A673 (cell line): Measurements from ENCODE around the gene POLR3C. TPM values are rescaled to one million over a fixed set of nuclear protein-coding genes. Genes with fewer than 3 reads are reported as not detected.
A peak's percentile ranks its signal among the peaks of the same experiment; 100 is the strongest.

ENCODE experiments used
- BruUV-seq: library from RNA; stranded (reverse); fragments of 400-500 nt; replicated peaks from 2 replicates; lab custom pipeline; 2021; lab: Mats Ljungman, UMichigan
- CTCF ChIA-PET: fragments of 300-600 bp; sonication (Branson Sonifier 250); formaldehyde crosslinking; loops from one replicate; lab custom pipeline; 2022; ENCODE audit warnings: antibody characterized with exemption; lab: Charles Lee
- POLR2A ChIA-PET: fragments of 300-600 bp; sonication (Branson Sonifier 250); formaldehyde crosslinking; loops from one replicate; lab custom pipeline; 2022; ENCODE audit warnings: antibody characterized with exemption; ENCODE audit not compliant: low non-redundant PET; lab: Charles Lee
- DNase-seq: peaks from one replicate; pipeline ENCODE4 v3.0.0-alpha.2; 2015; ENCODE audit warnings: low spot score
- H3K27ac ChIP-seq: fragments of 200-600 bp; sonication (generic); 2 replicates; pipeline ENCODE4 v1.5.1; 2016; ENCODE audit warnings: mixed run types, low read depth, mild to moderate bottlenecking, mixed read lengths, antibody characterized with exemption, low read length; ENCODE audit not compliant: poor library complexity, severe bottlenecking
- H3K27me3 ChIP-seq: fragments of 200-600 bp; sonication (generic); replicated peaks from 2 replicates; pipeline ENCODE4 v1.6.1; 2017; ENCODE audit warnings: mixed run types, low read depth, mild to moderate bottlenecking, mixed read lengths, antibody characterized with exemption, low read length; ENCODE audit not compliant: insufficient read depth, poor library complexity
- H3K36me3 ChIP-seq: fragments of 200-600 bp; sonication (generic); 2 replicates; pipeline ENCODE4 v1.6.1; 2016; ENCODE audit warnings: mixed run types, mild to moderate bottlenecking, mixed read lengths, antibody characterized with exemption, low read length; ENCODE audit not compliant: insufficient read depth, poor library complexity, severe bottlenecking
- H3K4me1 ChIP-seq: fragments of 200-600 bp; sonication (generic); 2 replicates; pipeline ENCODE4 v1.6.1; 2017; ENCODE audit warnings: mixed run types, mild to moderate bottlenecking, mixed read lengths, antibody characterized with exemption, low read length; ENCODE audit not compliant: insufficient read depth, poor library complexity, severe bottlenecking
- H3K4me3 ChIP-seq: fragments of 200-600 bp; sonication (generic); 2 replicates; pipeline ENCODE4 v1.5.1; 2016; ENCODE audit warnings: low read depth, mixed run types, mild to moderate bottlenecking, mixed read lengths, low read length; ENCODE audit not compliant: poor library complexity, severe bottlenecking
- H3K9me3 ChIP-seq: fragments of 200-600 bp; sonication (generic); 2 replicates; pipeline ENCODE4 v1.6.1; 2016; ENCODE audit warnings: mixed run types, low read depth, mild to moderate bottlenecking, mixed read lengths, antibody characterized with exemption, low read length; ENCODE audit not compliant: poor library complexity, severe bottlenecking
- CTCF ChIP-seq: fragments of 300-800, 200-600 bp; sonication (generic); conservative IDR thresholded peaks from 2 replicates; pipeline ENCODE4 v1.5.1; 2017; ENCODE audit warnings: low read depth, mild to moderate bottlenecking, antibody characterized with exemption, low read length, moderate library complexity, mixed read lengths
- EZH2 ChIP-seq: fragments of 200-600 bp; sonication (generic); IDR thresholded peaks from 2 replicates; pipeline ENCODE4 v1.6.1; 2017; ENCODE audit warnings: borderline replicate concordance, low read depth, mild to moderate bottlenecking, mixed read lengths, antibody characterized with exemption, low read length; ENCODE audit not compliant: poor library complexity, severe bottlenecking
- intact Hi-C: fragments of 100-400 bp; cut with micrococcal nuclease; formaldehyde crosslinking; loops from one replicate; pipeline ENCODE4 v1.10.0; 2022; ENCODE audit not compliant: unreplicated experiment
- total RNA-seq: library from RNA; stranded (reverse); gene quantifications from 2 replicates; pipeline ENCODE4 v1.2.3, GENCODE V29; 2021

Gene POLR3C
- total RNA-seq, 1 experiment from 2014 or later: 50.3 TPM

GRCh38 chr1:145885738-145886287, 61.8 kb downstream of the POLR3C start, which contains the start of gene ANKRD35:
TSS of gene ANKRD35 (minus strand) at chr1:145885866. CDS start at chr1:145885758, 108 bp downstream.
- intact Hi-C loops: loop anchor here (5.0 kb wide), 1 partner anchor 34 kb away; no protein-coding TSS in a partner anchor
- peaks cover 22% of the 10 kb centered on the region for H3K27me3 ChIP-seq
- BruUV-seq: no TSS peak
- H3K9me3 ChIP-seq: no peaks in the 10 kb centered on the region
- H3K4me1 ChIP-seq: peaks cover 2% of the 10 kb centered on the region
- peak within 1 kb of the TSS; percentile 69 for H3K4me3 ChIP-seq
- no peak for TF ChIP-seq EZH2
- no peak for TF ChIP-seq CTCF
- H3K27ac ChIP-seq: no peak within 1 kb of the TSS
- POLR2A ChIA-PET: interaction anchor here (0.7 kb wide), 1 partner anchor 41 kb away, joined by 7 read pairs; the partner anchor contains the start of gene NUDT17
- H3K36me3 ChIP-seq: no peaks in the 10 kb centered on the region
- DNase-seq: peak; percentile 90
- CTCF ChIA-PET: no interaction called here

GRCh38 chr1:145886390-145886789, 62.4 kb downstream of the POLR3C start:
- no peak for TF ChIP-seq EZH2
- no peak for TF ChIP-seq CTCF
- Histone ChIP-seq H3K4me1 (peaks cover 8% of the 10 kb centered on the region), H3K36me3 (no peaks in the 10 kb centered on the region), H3K27ac (no peak overlapping the region), H3K27me3 (peaks cover 22% of the 10 kb centered on the region), H3K4me3 (peak overlapping the region; percentile 69), H3K9me3 (no peaks in the 10 kb centered on the region)
- DNase-seq: no peak
- ChIA-PET CTCF (no interaction called here), POLR2A (interaction anchor here (0.7 kb wide), 1 partner anchor 41 kb away, joined by 7 read pairs; the partner anchor contains the start of gene NUDT17)
- BruUV-seq: no TSS peak
- intact Hi-C loops: loop anchor here (5.0 kb wide), 1 partner anchor 34 kb away; no protein-coding TSS in a partner anchor

- no peak for DNase-seq
- no TSS peak for BruUV-seq
- peaks cover 11% of the 10 kb centered on the region for H3K4me1 ChIP-seq
- intact Hi-C loops: loop anchor here (5.0 kb wide), 1 partner anchor 35 kb away; no protein-coding TSS in a partner anchor
- no peak overlapping the region for H3K27ac ChIP-seq
- H3K36me3 ChIP-seq: no peaks in the 10 kb centered on the region
- POLR2A ChIA-PET: no interaction called here
- H3K9me3 ChIP-seq: no peaks in the 10 kb centered on the region
- no peak overlapping the region for H3K4me3 ChIP-seq
- peaks cover 22% of the 10 kb centered on the region for H3K27me3 ChIP-seq
- CTCF ChIA-PET: no interaction called here
- no peak for TF ChIP-seq CTCF
- TF ChIP-seq EZH2: no peak
Observed at GRCh38 chr1:145886816-145887215, 62.8 kb downstream of the POLR3C start.
